HCT116 (cell line): Measurements from ENCODE around the gene ABTB1. TPM values are rescaled to one million over a fixed set of nuclear protein-coding genes. Genes with fewer than 3 reads are reported as not detected.

Experiments
- ATAC-seq: fragments of 200-7000 bp; cut with Tn5 transposase; 2 replicates; pipeline ENCODE4 v1.9.1; 2020; ENCODE audit warnings: mild to moderate bottlenecking, moderate library complexity
- BruUV-seq: library from RNA; stranded (reverse); fragments of 400-500 nt; replicated peaks from 2 replicates; lab custom pipeline; 2021; lab: Mats Ljungman, UMichigan
- CTCF ChIA-PET: fragments of 300-600 bp; sonication (Branson Sonifier 250); formaldehyde crosslinking; loops from one replicate; lab custom pipeline; 2021; ENCODE audit warnings: antibody characterized with exemption; lab: Charles Lee
- POLR2A ChIA-PET: fragments of 300-600, 350-600 bp; sonication (Branson Sonifier 250); formaldehyde crosslinking; loops from one replicate; lab custom pipeline; 2021; ENCODE audit warnings: antibody characterized with exemption; lab: Charles Lee
- RAD21 ChIA-PET, 2 experiments: fragments of 300-600 bp; sonication (Branson Sonifier 250); formaldehyde crosslinking; loops; one replicate each; lab custom pipeline; 2023; ENCODE audit warnings: low total read pairs in 2 of 2; ENCODE audit not compliant: uncharacterized antibody in 2 of 2, unreplicated experiment in 2 of 2, low non-redundant PET in 1 of 2; lab: Charles Lee
- DNase-seq: peaks from one replicate; pipeline ENCODE4 v3.0.0-alpha.2; 2010; ENCODE audit warnings: low read depth, low spot score
- H2AFZ ChIP-seq: fragments of 200-600 bp; shearing (Covaris generic), sonication (generic); 2 replicates; pipeline ENCODE4 v1.6.1; 2017; ENCODE audit warnings: low read depth, mixed run types, mixed read lengths, antibody characterized with exemption, low read length; ENCODE audit not compliant: poor library complexity, severe bottlenecking
- H3K27ac ChIP-seq: 2 replicates; pipeline ENCODE4 v1.5.1; 2012; ENCODE audit warnings: low read depth, low read length
- H3K27me3 ChIP-seq: fragments of 200-600 bp; sonication (generic); 2 replicates; pipeline ENCODE4 v1.6.1; 2016; ENCODE audit warnings: mixed run types, low read length, mixed read lengths; ENCODE audit not compliant: insufficient read depth
- H3K36me3 ChIP-seq, 2 experiments: fragments of 200-500 bp in 1 of 2; fragments of 200-600 bp in 1 of 2; sonication (Bioruptor generic) in 1 of 2; sonication (generic) in 1 of 2; 2 replicates each; pipeline versions ENCODE4 v1.5.1 to v1.6.1; 2014 to 2016; ENCODE audit warnings: low read length in 2 of 2, inconsistent platforms in 1 of 2, mixed read lengths in 1 of 2, mixed run types in 1 of 2; ENCODE audit not compliant: insufficient read depth in 2 of 2, control insufficient read depth in 1 of 2
- H3K4me1 ChIP-seq, 2 experiments: fragments of 200-600 bp in 1 of 2; sonication (generic) in 1 of 2; 2 replicates each; pipeline versions ENCODE4 v1.5.1 to v1.6.1; 2012 to 2017; ENCODE audit warnings: low read length in 2 of 2, inconsistent platforms in 1 of 2, mild to moderate bottlenecking in 1 of 2, mixed read lengths in 1 of 2, mixed run types in 1 of 2, moderate library complexity in 1 of 2; ENCODE audit not compliant: insufficient read depth in 2 of 2, control insufficient read depth in 1 of 2
- H3K4me2 ChIP-seq: fragments of 200-600 bp; sonication (generic); 2 replicates; pipeline ENCODE4 v1.6.1; 2017; ENCODE audit warnings: mixed run types, low read length, mixed read lengths
- H3K4me3 ChIP-seq, 2 experiments: fragments of 200-600 bp in 1 of 2; sonication (generic) in 1 of 2; replicated peaks in 1 of 2; 2 replicates each; pipeline ENCODE4 v1.5.1; 2011 to 2016; ENCODE audit warnings: low read length in 2 of 2, control low read depth in 1 of 2, low read depth in 1 of 2, mild to moderate bottlenecking in 1 of 2, mixed read lengths in 1 of 2, mixed run types in 1 of 2
- H3K79me2 ChIP-seq: fragments of 200-600 bp; sonication (generic); 2 replicates; pipeline ENCODE4 v1.6.1; 2017; ENCODE audit warnings: mild to moderate bottlenecking, mixed run types, low read length, moderate library complexity, mixed read lengths; ENCODE audit not compliant: insufficient read depth
- H3K9ac ChIP-seq: fragments of 200-600 bp; sonication (generic); 2 replicates; pipeline ENCODE4 v1.6.1; 2016; ENCODE audit warnings: low read length, mixed read lengths
- H3K9me2 ChIP-seq: fragments of 200-600 bp; sonication (generic), shearing (Covaris generic); 2 replicates; pipeline ENCODE4 v1.6.1; 2017; ENCODE audit warnings: mixed run types, mild to moderate bottlenecking, moderate library complexity; ENCODE audit not compliant: insufficient read depth
- H3K9me3 ChIP-seq, 2 experiments: fragments of 200-500 bp in 1 of 2; fragments of 200-600 bp in 1 of 2; sonication (Bioruptor generic) in 1 of 2; sonication (generic) in 1 of 2; 2 replicates each; pipeline ENCODE4 v1.6.1; 2014 to 2017; ENCODE audit warnings: low read length in 2 of 2, mixed read lengths in 2 of 2, inconsistent platforms in 1 of 2, low read depth in 1 of 2, mild to moderate bottlenecking in 1 of 2, mixed run types in 1 of 2, moderate library complexity in 1 of 2; ENCODE audit not compliant: control insufficient read depth in 1 of 2, insufficient read depth in 1 of 2
- H4K20me1 ChIP-seq: fragments of 200-600 bp; sonication (generic), shearing (Covaris generic); 2 replicates; pipeline ENCODE4 v1.6.1; 2017; ENCODE audit warnings: mixed run types, mild to moderate bottlenecking, moderate library complexity; ENCODE audit not compliant: insufficient read depth
- CEBPB ChIP-seq: IDR thresholded peaks from 2 replicates; pipeline ENCODE4 v1.6.1; 2012; ENCODE audit warnings: low read depth
- EGR1 ChIP-seq: IDR thresholded peaks from 2 replicates; pipeline ENCODE4 v1.6.1; 2012; ENCODE audit warnings: low read depth
- EZH2 ChIP-seq: fragments of 200-600 bp; sonication (generic); IDR thresholded peaks from 2 replicates; pipeline ENCODE4 v1.6.1; 2017; ENCODE audit warnings: antibody characterized with exemption, mixed run types
- FOSL1 ChIP-seq: IDR thresholded peaks from 2 replicates; pipeline ENCODE4 v1.6.1; 2012; ENCODE audit warnings: low read depth
- JUND ChIP-seq: IDR thresholded peaks from 2 replicates; pipeline ENCODE4 v1.6.1; 2012
- POLR2AphosphoS5 ChIP-seq: IDR thresholded peaks from 2 replicates; pipeline ENCODE4 v1.6.1; 2011; ENCODE audit warnings: mild to moderate bottlenecking, low read depth, low read length, moderate library complexity
- SIN3A ChIP-seq: IDR thresholded peaks from 2 replicates; pipeline ENCODE4 v1.6.1; 2012; ENCODE audit warnings: low read depth
- SP1 ChIP-seq: IDR thresholded peaks from 2 replicates; pipeline ENCODE4 v1.6.1; 2012; ENCODE audit warnings: low read depth
- YY1 ChIP-seq: IDR thresholded peaks from 2 replicates; pipeline ENCODE4 v1.6.1; 2011; ENCODE audit warnings: low read length, low read depth, moderate library complexity, mild to moderate bottlenecking; ENCODE audit not compliant: insufficient replicate concordance; ENCODE audit errors: extremely low read depth
- intact Hi-C: fragments of 100-400 bp; cut with micrococcal nuclease; formaldehyde crosslinking; loops from 2 replicates; pipeline ENCODE4 v1.10.0; 2022
- total RNA-seq: library from RNA; stranded (reverse); gene quantifications from one replicate; pipeline ENCODE4 v1.2.1, GENCODE V29; 2021; ENCODE audit not compliant: unreplicated experiment
- TF ChIP-seq, protein P1 (sequence below): IDR thresholded peaks from 2 replicates; pipeline ENCODE4 v1.6.1; 2012; ENCODE audit warnings: low read depth
- TF ChIP-seq, protein P2 (sequence below), 3 experiments: fragments of 200-600 bp in 1 of 3; sonication (generic) in 1 of 3; IDR thresholded peaks in 2 of 3; conservative IDR thresholded peaks in 1 of 3; 2 replicates each; pipeline ENCODE4 v1.5.1; 2012 to 2017; ENCODE audit warnings: low read depth in 2 of 3, low read length in 2 of 3, antibody characterized with exemption in 1 of 3, borderline replicate concordance in 1 of 3, control low read depth in 1 of 3, mild to moderate bottlenecking in 1 of 3, mixed read lengths in 1 of 3, mixed run types in 1 of 3, moderate library complexity in 1 of 3; ENCODE audit not compliant: insufficient read depth in 1 of 3
- TF ChIP-seq, protein P3 (sequence below): IDR thresholded peaks from 2 replicates; pipeline ENCODE4 v1.6.1; 2012

Gene ABTB1
- total RNA-seq, 1 experiment from 2014 or later: 19.4 TPM

DNA sequence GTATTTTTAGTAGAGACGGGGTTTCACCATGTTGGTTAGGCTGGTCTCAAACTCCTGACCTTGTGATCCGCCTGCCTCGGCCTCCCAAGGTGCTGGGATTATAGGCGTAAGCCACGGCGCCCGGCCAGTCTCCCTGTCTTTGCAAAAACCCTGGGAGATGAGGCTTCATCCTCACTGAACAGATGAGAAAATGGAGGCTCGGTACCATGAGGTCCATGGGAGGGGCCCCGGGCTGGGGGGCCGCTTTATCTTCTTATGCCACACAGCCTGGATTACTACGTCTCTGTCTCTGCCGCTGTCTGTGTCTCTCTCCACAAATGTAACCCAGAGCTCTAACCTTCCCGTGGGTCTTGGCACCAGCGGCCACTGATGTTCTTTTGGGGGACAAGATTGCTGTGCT, 39.1 kb downstream of the ABTB1 start:
- H3K27ac ChIP-seq: no peak overlapping the region
- TF ChIP-seq YY1 (no peak), FOSL1 (no peak), SIN3A (no peak), JUND (no peak)
- ATAC-seq (no peak), DNase-seq (no peak)
- BruUV-seq: no TSS peak
- no peak overlapping the region for H3K9ac ChIP-seq
- no peaks in the 10 kb centered on the region for H3K9me3 ChIP-seq
- CTCF ChIA-PET: no interaction called here
- H3K9me2 ChIP-seq: no peaks in the 10 kb centered on the region
- H3K4me1 ChIP-seq: peaks cover 0 to 8% of the 10 kb centered on the region in 2 experiments; a peak in 1 of 4 replicates
- POLR2A ChIA-PET: no interaction called here
- RAD21 ChIA-PET: no interaction called here
- H2AFZ ChIP-seq: no peak overlapping the region
- H3K4me3 ChIP-seq: no peak overlapping the region
- H4K20me1 ChIP-seq: no peaks in the 10 kb centered on the region
- no peaks in the 10 kb centered on the region for H3K27me3 ChIP-seq
- H3K4me2 ChIP-seq: no peak overlapping the region
- no peaks in the 10 kb centered on the region for H3K79me2 ChIP-seq
- H3K36me3 ChIP-seq: no peaks in the 10 kb centered on the region
- intact Hi-C loops: no loop called here

DNA sequence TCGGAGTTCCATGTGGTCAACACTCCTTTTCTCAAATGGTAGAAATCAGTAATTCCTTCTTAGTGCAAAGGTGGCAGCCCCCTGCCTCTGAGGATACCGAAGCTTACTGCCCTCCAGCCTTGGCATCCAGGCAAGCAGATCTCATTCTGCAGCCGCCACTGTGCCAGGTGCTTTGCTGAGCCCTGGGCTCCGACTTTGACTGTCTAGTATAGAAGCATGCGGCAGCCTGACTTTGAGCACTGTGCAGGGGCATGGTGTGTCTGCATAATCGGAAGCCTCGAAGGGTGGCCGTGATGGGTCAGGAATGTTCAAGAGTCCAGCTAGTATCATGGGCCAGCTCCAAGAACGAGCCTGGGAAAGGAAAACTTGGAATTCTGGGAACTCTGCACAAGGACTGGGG, 39.7 kb downstream of the ABTB1 start:
- H3K27me3 ChIP-seq: no peaks in the 10 kb centered on the region
- CTCF ChIA-PET: no interaction called here
- no peak overlapping the region for H3K9ac ChIP-seq
- H3K4me3 ChIP-seq: no peak overlapping the region
- no peak overlapping the region for H3K4me2 ChIP-seq
- no peaks in the 10 kb centered on the region for H3K36me3 ChIP-seq
- H3K79me2 ChIP-seq: no peaks in the 10 kb centered on the region
- H3K9me3 ChIP-seq: no peaks in the 10 kb centered on the region
- H4K20me1 ChIP-seq: no peaks in the 10 kb centered on the region
- no peak overlapping the region for H2AFZ ChIP-seq
- no peak overlapping the region for H3K27ac ChIP-seq
- no TSS peak for BruUV-seq
- RAD21 ChIA-PET: no interaction called here
- intact Hi-C loops: no loop called here
- DNase-seq (no peak), ATAC-seq (no peak)
- H3K4me1 ChIP-seq: peaks cover 0 to 8% of the 10 kb centered on the region in 2 experiments; a peak in 1 of 4 replicates
- no peaks in the 10 kb centered on the region for H3K9me2 ChIP-seq
- POLR2A ChIA-PET: no interaction called here
- TF ChIP-seq, protein P1, sequence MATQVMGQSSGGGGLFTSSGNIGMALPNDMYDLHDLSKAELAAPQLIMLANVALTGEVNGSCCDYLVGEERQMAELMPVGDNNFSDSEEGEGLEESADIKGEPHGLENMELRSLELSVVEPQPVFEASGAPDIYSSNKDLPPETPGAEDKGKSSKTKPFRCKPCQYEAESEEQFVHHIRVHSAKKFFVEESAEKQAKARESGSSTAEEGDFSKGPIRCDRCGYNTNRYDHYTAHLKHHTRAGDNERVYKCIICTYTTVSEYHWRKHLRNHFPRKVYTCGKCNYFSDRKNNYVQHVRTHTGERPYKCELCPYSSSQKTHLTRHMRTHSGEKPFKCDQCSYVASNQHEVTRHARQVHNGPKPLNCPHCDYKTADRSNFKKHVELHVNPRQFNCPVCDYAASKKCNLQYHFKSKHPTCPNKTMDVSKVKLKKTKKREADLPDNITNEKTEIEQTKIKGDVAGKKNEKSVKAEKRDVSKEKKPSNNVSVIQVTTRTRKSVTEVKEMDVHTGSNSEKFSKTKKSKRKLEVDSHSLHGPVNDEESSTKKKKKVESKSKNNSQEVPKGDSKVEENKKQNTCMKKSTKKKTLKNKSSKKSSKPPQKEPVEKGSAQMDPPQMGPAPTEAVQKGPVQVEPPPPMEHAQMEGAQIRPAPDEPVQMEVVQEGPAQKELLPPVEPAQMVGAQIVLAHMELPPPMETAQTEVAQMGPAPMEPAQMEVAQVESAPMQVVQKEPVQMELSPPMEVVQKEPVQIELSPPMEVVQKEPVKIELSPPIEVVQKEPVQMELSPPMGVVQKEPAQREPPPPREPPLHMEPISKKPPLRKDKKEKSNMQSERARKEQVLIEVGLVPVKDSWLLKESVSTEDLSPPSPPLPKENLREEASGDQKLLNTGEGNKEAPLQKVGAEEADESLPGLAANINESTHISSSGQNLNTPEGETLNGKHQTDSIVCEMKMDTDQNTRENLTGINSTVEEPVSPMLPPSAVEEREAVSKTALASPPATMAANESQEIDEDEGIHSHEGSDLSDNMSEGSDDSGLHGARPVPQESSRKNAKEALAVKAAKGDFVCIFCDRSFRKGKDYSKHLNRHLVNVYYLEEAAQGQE: no peak
- TF ChIP-seq EZH2 (no peak), SP1 (no peak), POLR2AphosphoS5 (no peak), CEBPB (no peak), EGR1 (no peak)
- TF ChIP-seq, protein P2, sequence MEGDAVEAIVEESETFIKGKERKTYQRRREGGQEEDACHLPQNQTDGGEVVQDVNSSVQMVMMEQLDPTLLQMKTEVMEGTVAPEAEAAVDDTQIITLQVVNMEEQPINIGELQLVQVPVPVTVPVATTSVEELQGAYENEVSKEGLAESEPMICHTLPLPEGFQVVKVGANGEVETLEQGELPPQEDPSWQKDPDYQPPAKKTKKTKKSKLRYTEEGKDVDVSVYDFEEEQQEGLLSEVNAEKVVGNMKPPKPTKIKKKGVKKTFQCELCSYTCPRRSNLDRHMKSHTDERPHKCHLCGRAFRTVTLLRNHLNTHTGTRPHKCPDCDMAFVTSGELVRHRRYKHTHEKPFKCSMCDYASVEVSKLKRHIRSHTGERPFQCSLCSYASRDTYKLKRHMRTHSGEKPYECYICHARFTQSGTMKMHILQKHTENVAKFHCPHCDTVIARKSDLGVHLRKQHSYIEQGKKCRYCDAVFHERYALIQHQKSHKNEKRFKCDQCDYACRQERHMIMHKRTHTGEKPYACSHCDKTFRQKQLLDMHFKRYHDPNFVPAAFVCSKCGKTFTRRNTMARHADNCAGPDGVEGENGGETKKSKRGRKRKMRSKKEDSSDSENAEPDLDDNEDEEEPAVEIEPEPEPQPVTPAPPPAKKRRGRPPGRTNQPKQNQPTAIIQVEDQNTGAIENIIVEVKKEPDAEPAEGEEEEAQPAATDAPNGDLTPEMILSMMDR (IDR thresholded peaks at IDR 0.05 in 2 of 3, conservative IDR thresholded peaks at IDR 0.05 in 1 of 3; ENCODE audit: borderline replicate concordance in 1 of 3, insufficient read depth in 1 of 3, low read depth in 2 of 3, low read length in 2 of 3): no peak
- TF ChIP-seq, protein P3, sequence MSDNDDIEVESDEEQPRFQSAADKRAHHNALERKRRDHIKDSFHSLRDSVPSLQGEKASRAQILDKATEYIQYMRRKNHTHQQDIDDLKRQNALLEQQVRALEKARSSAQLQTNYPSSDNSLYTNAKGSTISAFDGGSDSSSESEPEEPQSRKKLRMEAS: no peak
